Measurements from ENCODE around the gene TCIRG1.

Gene TCIRG1

DNA sequence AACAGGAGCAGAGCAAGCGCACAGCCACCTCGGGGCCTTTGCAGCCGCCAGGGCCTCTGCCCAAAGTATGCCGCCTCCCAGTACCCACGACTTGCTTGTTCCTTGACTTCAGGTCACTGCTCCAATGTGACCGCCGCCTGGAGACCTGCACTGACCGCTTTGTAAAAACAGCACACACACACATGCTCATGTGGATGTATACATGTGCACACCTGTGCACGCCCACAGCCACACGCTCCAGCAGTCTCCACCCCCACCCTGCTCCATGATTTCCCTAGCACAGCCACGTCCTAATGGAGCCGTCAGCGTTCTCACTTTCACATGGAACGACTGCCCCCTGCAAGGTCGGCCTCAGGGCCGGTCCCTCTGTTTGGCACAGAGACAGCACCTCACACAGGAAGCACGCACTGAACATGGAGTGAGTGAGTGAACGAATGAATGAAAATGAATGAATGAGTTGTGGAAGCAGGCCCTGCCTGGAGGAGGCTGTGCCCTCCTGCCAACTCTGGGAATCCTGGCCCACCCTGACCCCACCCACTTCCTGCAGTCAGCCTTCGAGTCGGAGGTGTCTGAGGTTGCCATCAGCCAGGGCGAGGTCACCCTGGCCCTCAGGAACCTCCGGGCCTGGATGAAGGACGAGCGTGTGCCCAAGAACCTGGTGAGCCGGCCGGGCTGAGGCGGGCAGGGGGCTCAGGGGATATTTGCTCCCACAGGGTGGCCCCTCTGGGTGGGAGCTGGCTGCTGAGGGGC lies 20.7 kb upstream of the TCIRG1 start:
- TF ChIP-seq ZFP3 (CRISPR knock-in tag; IDR thresholded peaks at IDR 0.05): no peak
- TF ChIP-seq, protein P1, sequence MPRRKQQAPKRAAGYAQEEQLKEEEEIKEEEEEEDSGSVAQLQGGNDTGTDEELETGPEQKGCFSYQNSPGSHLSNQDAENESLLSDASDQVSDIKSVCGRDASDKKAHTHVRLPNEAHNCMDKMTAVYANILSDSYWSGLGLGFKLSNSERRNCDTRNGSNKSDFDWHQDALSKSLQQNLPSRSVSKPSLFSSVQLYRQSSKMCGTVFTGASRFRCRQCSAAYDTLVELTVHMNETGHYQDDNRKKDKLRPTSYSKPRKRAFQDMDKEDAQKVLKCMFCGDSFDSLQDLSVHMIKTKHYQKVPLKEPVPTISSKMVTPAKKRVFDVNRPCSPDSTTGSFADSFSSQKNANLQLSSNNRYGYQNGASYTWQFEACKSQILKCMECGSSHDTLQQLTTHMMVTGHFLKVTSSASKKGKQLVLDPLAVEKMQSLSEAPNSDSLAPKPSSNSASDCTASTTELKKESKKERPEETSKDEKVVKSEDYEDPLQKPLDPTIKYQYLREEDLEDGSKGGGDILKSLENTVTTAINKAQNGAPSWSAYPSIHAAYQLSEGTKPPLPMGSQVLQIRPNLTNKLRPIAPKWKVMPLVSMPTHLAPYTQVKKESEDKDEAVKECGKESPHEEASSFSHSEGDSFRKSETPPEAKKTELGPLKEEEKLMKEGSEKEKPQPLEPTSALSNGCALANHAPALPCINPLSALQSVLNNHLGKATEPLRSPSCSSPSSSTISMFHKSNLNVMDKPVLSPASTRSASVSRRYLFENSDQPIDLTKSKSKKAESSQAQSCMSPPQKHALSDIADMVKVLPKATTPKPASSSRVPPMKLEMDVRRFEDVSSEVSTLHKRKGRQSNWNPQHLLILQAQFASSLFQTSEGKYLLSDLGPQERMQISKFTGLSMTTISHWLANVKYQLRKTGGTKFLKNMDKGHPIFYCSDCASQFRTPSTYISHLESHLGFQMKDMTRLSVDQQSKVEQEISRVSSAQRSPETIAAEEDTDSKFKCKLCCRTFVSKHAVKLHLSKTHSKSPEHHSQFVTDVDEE (CRISPR knock-in tag; IDR thresholded peaks at IDR 0.05): no peak
- no peak for TF ChIP-seq ESRRG (CRISPR knock-in tag; IDR thresholded peaks at IDR 0.05)
- no peak for TF ChIP-seq ISL1 (CRISPR knock-in tag; IDR thresholded peaks at IDR 0.05)
- no peak for TF ChIP-seq SNAI2 (CRISPR knock-in tag; IDR thresholded peaks at IDR 0.05)
- TF ChIP-seq ZNF70 (CRISPR knock-in tag; IDR thresholded peaks at IDR 0.05): no peak
- TF ChIP-seq ARNTL (CRISPR knock-in tag; IDR thresholded peaks at IDR 0.05; ENCODE audit: borderline replicate concordance, low read depth): no peak
- no peak for TF ChIP-seq OSR1 (CRISPR knock-in tag; IDR thresholded peaks at IDR 0.05)
- no peak for TF ChIP-seq RARB (CRISPR knock-in tag; IDR thresholded peaks at IDR 0.05)
- no peak for TF ChIP-seq BACH2 (CRISPR knock-in tag; IDR thresholded peaks at IDR 0.05; ENCODE audit: borderline replicate concordance)
- TF ChIP-seq, protein P2, sequence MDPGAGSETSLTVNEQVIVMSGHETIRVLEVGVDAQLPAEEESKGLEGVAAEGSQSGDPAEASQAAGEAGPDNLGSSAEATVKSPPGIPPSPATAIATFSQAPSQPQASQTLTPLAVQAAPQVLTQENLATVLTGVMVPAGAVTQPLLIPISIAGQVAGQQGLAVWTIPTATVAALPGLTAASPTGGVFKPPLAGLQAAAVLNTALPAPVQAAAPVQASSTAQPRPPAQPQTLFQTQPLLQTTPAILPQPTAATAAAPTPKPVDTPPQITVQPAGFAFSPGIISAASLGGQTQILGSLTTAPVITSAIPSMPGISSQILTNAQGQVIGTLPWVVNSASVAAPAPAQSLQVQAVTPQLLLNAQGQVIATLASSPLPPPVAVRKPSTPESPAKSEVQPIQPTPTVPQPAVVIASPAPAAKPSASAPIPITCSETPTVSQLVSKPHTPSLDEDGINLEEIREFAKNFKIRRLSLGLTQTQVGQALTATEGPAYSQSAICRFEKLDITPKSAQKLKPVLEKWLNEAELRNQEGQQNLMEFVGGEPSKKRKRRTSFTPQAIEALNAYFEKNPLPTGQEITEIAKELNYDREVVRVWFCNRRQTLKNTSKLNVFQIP (CRISPR knock-in tag; IDR thresholded peaks at IDR 0.05; ENCODE audit: borderline replicate concordance, low read depth): no peak
- no peak for TF ChIP-seq TCF4 (CRISPR knock-in tag; IDR thresholded peaks at IDR 0.05; ENCODE audit: borderline replicate concordance)
- ATAC-seq: no peak

DNA sequence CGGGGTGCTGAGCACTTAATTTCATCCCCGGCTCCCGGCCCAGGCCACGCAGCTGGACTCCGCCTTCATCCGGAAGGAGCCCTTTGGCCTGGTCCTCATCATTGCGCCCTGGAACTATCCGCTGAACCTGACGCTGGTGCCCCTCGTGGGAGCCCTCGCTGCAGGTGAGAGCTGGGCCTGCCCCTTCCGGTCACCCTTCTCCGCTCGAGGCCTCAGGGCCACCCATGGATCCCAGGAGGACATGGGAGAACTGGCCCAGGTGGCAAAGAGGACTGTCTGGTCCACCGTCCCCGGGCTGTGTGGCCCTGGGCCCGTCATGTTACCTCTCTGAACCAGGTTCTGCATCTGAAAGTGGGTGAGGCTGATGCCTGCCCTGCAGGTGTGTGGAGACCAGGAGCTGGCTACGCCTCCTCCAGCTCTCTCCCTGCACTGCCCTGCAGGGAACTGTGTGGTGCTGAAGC lies 20.1 kb upstream of the TCIRG1 start:
- ATAC-seq: no peak
- TF ChIP-seq BACH2 (CRISPR knock-in tag; IDR thresholded peaks at IDR 0.05; ENCODE audit: borderline replicate concordance): no peak
- TF ChIP-seq, protein P3, sequence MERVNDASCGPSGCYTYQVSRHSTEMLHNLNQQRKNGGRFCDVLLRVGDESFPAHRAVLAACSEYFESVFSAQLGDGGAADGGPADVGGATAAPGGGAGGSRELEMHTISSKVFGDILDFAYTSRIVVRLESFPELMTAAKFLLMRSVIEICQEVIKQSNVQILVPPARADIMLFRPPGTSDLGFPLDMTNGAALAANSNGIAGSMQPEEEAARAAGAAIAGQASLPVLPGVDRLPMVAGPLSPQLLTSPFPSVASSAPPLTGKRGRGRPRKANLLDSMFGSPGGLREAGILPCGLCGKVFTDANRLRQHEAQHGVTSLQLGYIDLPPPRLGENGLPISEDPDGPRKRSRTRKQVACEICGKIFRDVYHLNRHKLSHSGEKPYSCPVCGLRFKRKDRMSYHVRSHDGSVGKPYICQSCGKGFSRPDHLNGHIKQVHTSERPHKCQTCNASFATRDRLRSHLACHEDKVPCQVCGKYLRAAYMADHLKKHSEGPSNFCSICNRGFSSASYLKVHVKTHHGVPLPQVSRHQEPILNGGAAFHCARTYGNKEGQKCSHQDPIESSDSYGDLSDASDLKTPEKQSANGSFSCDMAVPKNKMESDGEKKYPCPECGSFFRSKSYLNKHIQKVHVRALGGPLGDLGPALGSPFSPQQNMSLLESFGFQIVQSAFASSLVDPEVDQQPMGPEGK (CRISPR knock-in tag; IDR thresholded peaks at IDR 0.05; ENCODE audit: borderline replicate concordance): no peak
- no peak for TF ChIP-seq SNAI2 (CRISPR knock-in tag; IDR thresholded peaks at IDR 0.05)
- TF ChIP-seq, protein P2 (CRISPR knock-in tag; IDR thresholded peaks at IDR 0.05; ENCODE audit: borderline replicate concordance, low read depth): no peak
- no peak for TF ChIP-seq OSR1 (CRISPR knock-in tag; IDR thresholded peaks at IDR 0.05)
- TF ChIP-seq ARNTL (CRISPR knock-in tag; IDR thresholded peaks at IDR 0.05; ENCODE audit: borderline replicate concordance, low read depth): no peak
- TF ChIP-seq TOX (CRISPR knock-in tag; IDR thresholded peaks at IDR 0.05; ENCODE audit: borderline replicate concordance): no peak

DNA sequence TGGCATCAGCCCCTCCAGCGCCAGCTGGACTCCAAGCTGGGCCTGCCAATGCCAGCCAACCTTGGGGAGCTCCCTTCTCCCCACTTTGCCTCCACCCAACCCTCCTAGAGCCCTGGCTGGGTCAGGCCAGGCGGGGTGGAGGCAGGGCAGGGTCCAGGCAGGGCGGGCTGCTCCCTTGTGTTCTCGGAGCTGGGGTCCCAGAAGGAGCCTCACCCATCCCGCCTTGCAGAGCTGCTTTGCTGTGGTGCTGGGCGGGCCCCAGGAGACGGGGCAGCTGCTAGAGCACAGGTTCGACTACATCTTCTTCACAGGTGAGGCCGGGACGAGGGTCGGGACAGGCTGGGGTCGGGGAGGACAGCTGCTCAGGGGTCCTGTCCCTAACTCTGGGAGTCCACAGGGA lies 19.3 kb upstream of the TCIRG1 start:
- TF ChIP-seq, protein P4, sequence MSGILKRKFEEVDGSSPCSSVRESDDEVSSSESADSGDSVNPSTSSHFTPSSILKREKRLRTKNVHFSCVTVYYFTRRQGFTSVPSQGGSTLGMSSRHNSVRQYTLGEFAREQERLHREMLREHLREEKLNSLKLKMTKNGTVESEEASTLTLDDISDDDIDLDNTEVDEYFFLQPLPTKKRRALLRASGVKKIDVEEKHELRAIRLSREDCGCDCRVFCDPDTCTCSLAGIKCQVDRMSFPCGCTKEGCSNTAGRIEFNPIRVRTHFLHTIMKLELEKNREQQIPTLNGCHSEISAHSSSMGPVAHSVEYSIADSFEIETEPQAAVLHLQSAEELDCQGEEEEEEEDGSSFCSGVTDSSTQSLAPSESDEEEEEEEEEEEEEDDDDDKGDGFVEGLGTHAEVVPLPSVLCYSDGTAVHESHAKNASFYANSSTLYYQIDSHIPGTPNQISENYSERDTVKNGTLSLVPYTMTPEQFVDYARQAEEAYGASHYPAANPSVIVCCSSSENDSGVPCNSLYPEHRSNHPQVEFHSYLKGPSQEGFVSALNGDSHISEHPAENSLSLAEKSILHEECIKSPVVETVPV (CRISPR knock-in tag; IDR thresholded peaks at IDR 0.05): no peak
- ATAC-seq: no peak

DNA sequence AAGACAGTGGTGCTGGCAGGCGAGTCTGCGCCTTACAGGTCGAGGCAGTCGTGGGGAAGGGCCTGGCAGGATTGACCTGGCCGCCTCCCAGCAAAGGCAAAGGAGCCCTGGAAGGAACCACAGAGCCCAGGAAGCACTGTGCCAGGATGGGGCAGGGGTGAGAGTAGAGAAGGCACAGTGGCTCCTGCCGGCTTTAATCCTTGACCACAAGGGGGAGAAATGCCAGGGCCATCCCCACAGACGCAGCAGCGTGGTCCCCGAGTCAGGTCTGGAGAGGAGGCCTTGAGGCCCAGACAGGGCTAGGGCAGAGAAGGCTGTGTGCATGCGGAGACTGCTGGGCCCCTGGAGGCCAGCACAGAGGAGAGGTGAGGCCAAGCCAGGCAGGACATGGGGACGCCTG lies 18.2 kb upstream of the TCIRG1 start:
- ATAC-seq: peak; percentile 84
- no peak for TF ChIP-seq GLIS3 (CRISPR knock-in tag; IDR thresholded peaks at IDR 0.05)
- TF ChIP-seq ZFP3 (CRISPR knock-in tag; IDR thresholded peaks at IDR 0.05): no peak
- TF ChIP-seq RARB (CRISPR knock-in tag; IDR thresholded peaks at IDR 0.05): no peak

All from SK-N-SH treated with all-trans-retinoic acid at 6 μM for 48 hours (cell line).